Mesenchymal stem cell (in vitro differentiated cells and primary cell): ENCODE measurements around the gene TNFRSF8.
A peak's percentile ranks its signal among the peaks of the same experiment; 100 is the strongest.

Experiments
- DNase-seq: peaks from one replicate; pipeline ENCODE4 v3.0.0-alpha.2; 2013
- H2AFZ ChIP-seq: one replicate; pipeline ENCODE4 v1.6.1; 2013; ENCODE audit warnings: low read depth, mild to moderate bottlenecking, control low read depth, inconsistent platforms, low read length, moderate library complexity
- H2AK5ac ChIP-seq: 2 replicates; pipeline ENCODE4 v1.6.1; 2013; ENCODE audit warnings: low read length, moderate library complexity, mild to moderate bottlenecking, inconsistent platforms; ENCODE audit not compliant: severe bottlenecking
- H2BK120ac ChIP-seq: one replicate; pipeline ENCODE4 v1.6.1; 2013; ENCODE audit warnings: low read depth, mild to moderate bottlenecking, inconsistent platforms, low read length, moderate library complexity
- H2BK12ac ChIP-seq, 2 experiments: one replicate each; pipeline ENCODE4 v1.6.1; 2013; ENCODE audit warnings: inconsistent platforms in 2 of 2, low read length in 2 of 2, mild to moderate bottlenecking in 2 of 2, moderate library complexity in 2 of 2, control low read depth in 1 of 2
- H2BK15ac ChIP-seq: one replicate; pipeline ENCODE4 v1.6.1; 2013; ENCODE audit warnings: mild to moderate bottlenecking, low read depth, inconsistent platforms; ENCODE audit not compliant: poor library complexity, severe bottlenecking
- H2BK5ac ChIP-seq: 2 replicates; pipeline ENCODE4 v1.6.1; 2013; ENCODE audit warnings: low read depth, mild to moderate bottlenecking, low read length, control low read depth, inconsistent platforms; ENCODE audit not compliant: poor library complexity, severe bottlenecking
- H3K14ac ChIP-seq, 2 experiments: one replicate each; pipeline ENCODE4 v1.6.1; 2013; ENCODE audit warnings: inconsistent platforms in 2 of 2, low read length in 2 of 2, control low read depth in 1 of 2, mild to moderate bottlenecking in 1 of 2, moderate library complexity in 1 of 2
- H3K18ac ChIP-seq, 2 experiments: one replicate each; pipeline ENCODE4 v1.6.1; 2013; ENCODE audit warnings: inconsistent platforms in 2 of 2, low read length in 2 of 2, control low read depth in 1 of 2, low read depth in 1 of 2, mild to moderate bottlenecking in 1 of 2
- H3K23ac ChIP-seq, 2 experiments: one replicate each; pipeline ENCODE4 v1.6.1; 2013; ENCODE audit warnings: inconsistent platforms in 2 of 2, low read length in 2 of 2, mild to moderate bottlenecking in 2 of 2, moderate library complexity in 2 of 2, control low read depth in 1 of 2
- H3K27ac ChIP-seq: 2 replicates; pipeline ENCODE4 v1.5.1; 2013; ENCODE audit warnings: mild to moderate bottlenecking, moderate library complexity, low read length, control low read depth, inconsistent platforms; ENCODE audit not compliant: poor library complexity, severe bottlenecking
- H3K27me3 ChIP-seq, 2 experiments: 2 replicates each; pipeline versions ENCODE4 v1.6.1 to v1.7.0; 2013; ENCODE audit warnings: low read length in 2 of 2, mild to moderate bottlenecking in 2 of 2, moderate library complexity in 2 of 2, control low read depth in 1 of 2, inconsistent platforms in 1 of 2; ENCODE audit not compliant: control insufficient read depth in 1 of 2, insufficient read depth in 1 of 2
- H3K36me3 ChIP-seq, 2 experiments: 2 replicates each; pipeline versions ENCODE4 v1.6.1 to v1.7.0; 2013; ENCODE audit warnings: low read length in 2 of 2, control low read depth in 1 of 2, inconsistent platforms in 1 of 2, low read depth in 1 of 2, mild to moderate bottlenecking in 1 of 2; ENCODE audit not compliant: insufficient read depth in 2 of 2, control insufficient read depth in 1 of 2
- H3K4ac ChIP-seq, 2 experiments: one replicate each; pipeline ENCODE4 v1.6.1; 2013; ENCODE audit warnings: inconsistent platforms in 2 of 2, low read length in 2 of 2, mild to moderate bottlenecking in 2 of 2, moderate library complexity in 2 of 2, control low read depth in 1 of 2, low read depth in 1 of 2
- H3K4me1 ChIP-seq: 2 replicates; pipeline ENCODE4 v1.6.1; 2013; ENCODE audit warnings: low read depth, low read length, control low read depth; ENCODE audit not compliant: control insufficient read depth, insufficient read depth
- H3K4me2 ChIP-seq: 2 replicates; pipeline ENCODE4 v1.6.1; 2013; ENCODE audit warnings: low read length, mild to moderate bottlenecking, inconsistent platforms; ENCODE audit not compliant: poor library complexity, severe bottlenecking
- H3K4me3 ChIP-seq, 2 experiments: 2 replicates each; pipeline versions ENCODE4 v1.5.1 to v1.7.0; 2013; ENCODE audit warnings: low read length in 2 of 2, mild to moderate bottlenecking in 2 of 2, control low read depth in 1 of 2, low read depth in 1 of 2; ENCODE audit not compliant: insufficient read depth in 1 of 2
- H3K79me1 ChIP-seq: replicated peaks from 2 replicates; pipeline ENCODE4 v1.6.1; 2013; ENCODE audit warnings: mild to moderate bottlenecking, control low read depth, low read length, inconsistent platforms; ENCODE audit not compliant: poor library complexity, severe bottlenecking
- H3K9ac ChIP-seq: 2 replicates; pipeline ENCODE4 v1.7.0; 2013; ENCODE audit warnings: mild to moderate bottlenecking, low read length, moderate library complexity
- H3K9me3 ChIP-seq: 2 replicates; pipeline ENCODE4 v1.7.0; 2013; ENCODE audit warnings: mild to moderate bottlenecking, low read length; ENCODE audit not compliant: control insufficient read depth
- H4K8ac ChIP-seq: one replicate; pipeline ENCODE4 v1.6.1; 2013; ENCODE audit warnings: inconsistent platforms, mild to moderate bottlenecking, low read length, moderate library complexity
- H4K91ac ChIP-seq: one replicate; pipeline ENCODE4 v1.6.1; 2013; ENCODE audit warnings: mild to moderate bottlenecking, low read length, inconsistent platforms
- WGBS: methylation state at CpG from one replicate; pipeline ENCODE4 v1.1.7; 2013; ENCODE audit warnings: mixed read lengths; 5-methylcytosine and 5-hydroxymethylcytosine counted together

Gene TNFRSF8

GRCh38 chr1:12034381-12034801 lies 28.7 kb upstream of the TNFRSF8 start:
- H3K4me1 ChIP-seq = peaks cover 1% of the 10 kb centered on the region
- DNase-seq = peak; percentile 30
- H3K79me1 ChIP-seq = peaks cover 2% of the 10 kb centered on the region
- H3K4me2 ChIP-seq = no peak overlapping the region
- H2AK5ac ChIP-seq = no peak overlapping the region
- no peak overlapping the region for H4K91ac ChIP-seq
- H2BK120ac ChIP-seq = no peak overlapping the region
- no peak overlapping the region for H3K4ac ChIP-seq
- H3K36me3 ChIP-seq = peaks cover 20 to 28% of the 10 kb centered on the region in 2 experiments
- H2BK15ac ChIP-seq = no peak overlapping the region
- H4K8ac ChIP-seq = no peak overlapping the region
- H3K27ac ChIP-seq = no peak overlapping the region
- H3K4me3 ChIP-seq = no peak overlapping the region
- WGBS = 75% methylated on average over 7 of the region's 7 CpGs
- H3K9ac ChIP-seq = no peak overlapping the region
- peaks cover 5 to 19% of the 10 kb centered on the region in 2 experiments for H3K27me3 ChIP-seq
- no peak overlapping the region for H3K14ac ChIP-seq
- no peak overlapping the region for H2AFZ ChIP-seq
- H3K23ac ChIP-seq = no peak overlapping the region
- H2BK12ac ChIP-seq = no peak overlapping the region
- H3K9me3 ChIP-seq = no peaks in the 10 kb centered on the region
- no peak overlapping the region for H3K18ac ChIP-seq
- H2BK5ac ChIP-seq = no peak overlapping the region

GRCh38 chr1:12035312-12035711 lies 27.8 kb upstream of the TNFRSF8 start:
- no peak overlapping the region for H4K91ac ChIP-seq
- H3K4me1 ChIP-seq = peaks cover 1% of the 10 kb centered on the region
- H2BK15ac ChIP-seq = no peak overlapping the region
- H3K4me3 ChIP-seq = no peak overlapping the region
- no peak overlapping the region for H3K23ac ChIP-seq
- WGBS = 86% methylated on average over 4 of the region's 4 CpGs
- no peak overlapping the region for H3K9ac ChIP-seq
- no peak overlapping the region for H3K14ac ChIP-seq
- no peak overlapping the region for H2BK12ac ChIP-seq
- H3K79me1 ChIP-seq = no peaks in the 10 kb centered on the region
- no peak overlapping the region for H2BK5ac ChIP-seq
- H2BK120ac ChIP-seq = no peak overlapping the region
- H3K4me2 ChIP-seq = no peak overlapping the region
- no peak for DNase-seq
- H3K27me3 ChIP-seq = peaks cover 5 to 19% of the 10 kb centered on the region in 2 experiments
- H4K8ac ChIP-seq = no peak overlapping the region
- no peak overlapping the region for H3K27ac ChIP-seq
- H3K9me3 ChIP-seq = no peaks in the 10 kb centered on the region
- no peak overlapping the region for H2AK5ac ChIP-seq
- no peak overlapping the region for H3K4ac ChIP-seq
- no peak overlapping the region for H2AFZ ChIP-seq
- H3K36me3 ChIP-seq = peaks cover 10 to 18% of the 10 kb centered on the region in 2 experiments
- H3K18ac ChIP-seq = no peak overlapping the region

- H3K23ac ChIP-seq = no peak overlapping the region
- H3K4ac ChIP-seq = no peak overlapping the region
- H2BK15ac ChIP-seq = no peak overlapping the region
- H2BK120ac ChIP-seq = no peak overlapping the region
- H4K8ac ChIP-seq = no peak overlapping the region
- peaks cover 7% of the 10 kb centered on the region for H3K4me1 ChIP-seq
- H3K4me3 ChIP-seq = no peak overlapping the region
- H3K27me3 ChIP-seq = peaks cover 5 to 19% of the 10 kb centered on the region in 2 experiments
- H2AFZ ChIP-seq = peak overlapping the region; percentile 3
- H3K36me3 ChIP-seq = no peaks in the 10 kb centered on the region
- no peak overlapping the region for H3K4me2 ChIP-seq
- no peaks in the 10 kb centered on the region for H3K9me3 ChIP-seq
- H3K27ac ChIP-seq = no peak overlapping the region
- no peak overlapping the region for H3K18ac ChIP-seq
- H3K14ac ChIP-seq = no peak overlapping the region
- H2AK5ac ChIP-seq = no peak overlapping the region
- WGBS = 82% methylated on average over 17 of the region's 18 CpGs
- no peak for DNase-seq
- no peak overlapping the region for H2BK12ac ChIP-seq
- H2BK5ac ChIP-seq = no peak overlapping the region
- H4K91ac ChIP-seq = no peak overlapping the region
- no peak overlapping the region for H3K9ac ChIP-seq
- no peaks in the 10 kb centered on the region for H3K79me1 ChIP-seq
Measured at GRCh38 chr1:12037486-12038355, 25.4 kb upstream of the TNFRSF8 start.

GRCh38 chr1:12038356-12039163 lies 24.5 kb upstream of the TNFRSF8 start:
- H3K18ac ChIP-seq = no peak overlapping the region
- H3K4me2 ChIP-seq = no peak overlapping the region
- no peak for DNase-seq
- H3K4me1 ChIP-seq = peaks cover 7% of the 10 kb centered on the region
- no peak overlapping the region for H3K27ac ChIP-seq
- no peaks in the 10 kb centered on the region for H3K9me3 ChIP-seq
- no peak overlapping the region for H3K4me3 ChIP-seq
- H2BK15ac ChIP-seq = no peak overlapping the region
- no peak overlapping the region for H3K14ac ChIP-seq
- peak overlapping the region; percentile 3 for H2AFZ ChIP-seq
- H3K4ac ChIP-seq = no peak overlapping the region
- no peaks in the 10 kb centered on the region for H3K36me3 ChIP-seq
- WGBS = 87% methylated on average over 15 of the region's 17 CpGs
- H2BK120ac ChIP-seq = no peak overlapping the region
- peaks cover 5 to 19% of the 10 kb centered on the region in 2 experiments for H3K27me3 ChIP-seq
- H2BK5ac ChIP-seq = no peak overlapping the region
- H3K23ac ChIP-seq = no peak overlapping the region
- no peak overlapping the region for H3K9ac ChIP-seq
- H4K91ac ChIP-seq = no peak overlapping the region
- no peak overlapping the region for H4K8ac ChIP-seq
- no peak overlapping the region for H2AK5ac ChIP-seq
- H3K79me1 ChIP-seq = no peaks in the 10 kb centered on the region
- H2BK12ac ChIP-seq = no peak overlapping the region
